Measurements from ENCODE around the gene NR6A1.

The NR6A1 gene

DNA sequence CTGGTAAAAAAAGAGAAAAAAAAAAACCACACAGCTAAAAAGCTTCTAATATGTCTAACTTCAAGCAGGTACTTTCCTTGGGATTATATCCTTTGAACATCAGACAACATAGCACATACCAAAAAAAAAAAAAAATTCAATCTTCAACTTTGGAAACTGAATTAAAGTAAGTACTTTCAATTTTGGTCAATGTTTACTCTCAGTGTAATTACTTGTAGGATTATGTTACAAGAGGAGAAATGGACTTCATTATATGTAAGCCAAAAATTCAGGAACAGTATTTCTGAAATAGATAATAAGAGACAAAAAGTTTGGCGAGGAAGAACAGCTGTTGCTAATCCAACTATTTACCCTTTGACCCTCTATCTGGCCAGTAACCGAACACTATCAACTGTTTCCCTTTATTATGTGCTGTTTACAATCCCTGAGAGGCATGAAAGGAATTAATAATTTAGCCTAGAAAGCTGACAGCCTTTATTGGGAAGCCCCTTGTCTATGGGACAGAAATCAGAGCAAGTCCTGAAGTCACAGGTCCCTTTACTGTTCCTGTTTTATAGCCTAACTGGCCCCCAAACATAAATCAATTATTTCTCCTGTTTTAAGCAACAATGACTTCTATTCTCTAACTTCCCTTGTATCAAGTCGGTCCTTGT, 46.6 kb downstream of the NR6A1 start:
- DNase-seq (ENCODE audit: low read depth) = no peak

GRCh38 chr9:124723352-124723751, 47.8 kb downstream of the NR6A1 start:
- DNase-seq (ENCODE audit: low read depth) = no peak

DNA sequence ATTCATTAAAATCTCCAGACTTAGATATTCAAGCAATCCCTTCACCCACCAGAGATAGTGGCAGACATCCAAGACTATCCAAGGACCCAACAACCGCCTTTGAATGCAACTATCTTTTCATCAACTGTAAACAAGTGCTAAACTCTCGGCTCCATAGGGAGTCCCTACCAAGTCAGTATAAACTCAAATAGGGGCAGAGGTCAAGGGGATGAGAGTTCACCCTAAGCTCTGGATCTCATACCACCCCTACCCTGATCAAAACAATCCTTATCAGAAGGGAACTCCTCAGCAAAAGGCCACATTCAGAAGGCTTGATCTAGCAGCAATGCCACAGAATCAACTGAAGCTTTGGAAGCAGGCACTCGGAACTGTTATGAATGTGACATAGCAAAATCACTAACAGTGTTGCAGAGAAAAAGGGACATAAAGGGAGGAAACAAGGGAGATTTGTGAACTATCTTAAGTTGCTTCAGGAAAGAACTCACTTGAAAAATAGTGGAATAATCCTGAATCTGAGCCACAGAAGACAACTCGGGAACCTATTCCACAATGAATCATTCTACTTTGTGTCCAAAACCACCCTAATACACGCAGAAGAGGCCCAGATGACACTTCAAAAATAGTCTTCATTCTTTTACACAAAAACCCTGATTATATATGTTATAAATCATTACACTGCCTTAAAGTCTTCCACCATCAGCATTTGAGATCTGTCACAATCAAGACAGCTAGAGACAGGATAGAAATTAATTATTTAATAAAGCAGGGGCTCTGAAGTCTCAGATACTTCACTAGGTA, 49.8 kb downstream of the NR6A1 start:
- peak; percentile 85 for DNase-seq (ENCODE audit: low read depth)

- no peak for DNase-seq (ENCODE audit: low read depth)
Observed at GRCh38 chr9:124720429-124721108, 50.5 kb downstream of the NR6A1 start.

GRCh38 chr9:124718928-124719327, 52.2 kb downstream of the NR6A1 start:
- DNase-seq (ENCODE audit: low read depth) = no peak

DNA sequence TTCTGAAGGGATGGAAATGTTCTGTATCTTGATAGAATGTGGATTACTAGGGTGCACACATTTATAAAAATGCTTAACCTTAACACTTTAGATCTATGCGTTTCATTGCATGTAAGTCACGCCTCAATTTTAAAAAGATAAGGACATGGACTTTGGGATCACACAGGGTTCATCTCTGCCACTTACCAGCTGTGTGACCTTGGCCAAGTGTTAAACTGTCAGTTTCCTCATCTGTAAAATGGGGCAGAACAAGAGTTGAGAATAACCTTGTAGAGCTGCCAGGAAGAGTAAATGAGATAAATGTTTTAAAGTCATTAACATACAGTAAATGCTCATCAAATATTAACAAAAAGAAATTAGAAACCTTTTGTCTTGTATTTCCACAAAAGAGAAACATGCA, 53.5 kb downstream of the NR6A1 start:
- no peak for DNase-seq (ENCODE audit: low read depth)

DNA sequence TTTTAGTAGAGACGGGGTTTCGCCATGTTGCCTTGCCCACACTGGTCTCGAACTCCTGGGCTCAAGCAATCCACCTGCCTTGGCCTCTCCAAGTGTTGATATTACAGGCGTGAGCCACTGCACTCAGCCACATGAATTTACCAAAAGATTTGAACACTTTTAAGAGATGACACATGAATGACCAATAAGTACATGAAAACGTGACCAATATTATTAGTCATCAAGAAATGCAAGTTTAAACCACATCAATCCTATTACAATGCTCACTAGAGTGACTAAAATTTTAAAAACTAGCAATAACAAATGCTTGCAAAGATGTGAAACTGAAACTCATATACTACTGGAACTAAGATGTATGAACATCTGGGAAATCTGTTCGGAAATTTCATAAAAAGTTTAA, 54.3 kb downstream of the NR6A1 start:
- DNase-seq (ENCODE audit: low read depth) = no peak

DNA sequence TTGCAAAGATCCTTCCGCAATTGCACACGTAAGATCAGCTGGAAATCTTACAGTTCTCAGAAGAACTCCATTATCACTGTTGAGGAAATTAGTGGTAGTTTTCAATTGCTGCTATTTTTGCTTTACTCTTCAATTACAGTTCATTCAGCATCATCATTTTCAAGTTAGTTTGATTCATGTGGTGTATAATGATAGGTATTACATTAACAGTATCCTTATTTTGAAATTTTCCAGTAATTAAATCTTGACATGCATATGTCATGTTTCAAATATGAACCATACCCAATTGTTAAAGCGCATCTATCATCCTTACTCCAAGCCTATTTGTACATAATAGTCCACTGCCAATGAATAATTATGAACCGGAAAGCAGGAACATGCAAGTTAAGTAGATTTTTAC, 60.3 kb downstream of the NR6A1 start:
- no peak for DNase-seq (ENCODE audit: low read depth)

- no peak for DNase-seq (ENCODE audit: low read depth)
Observed at GRCh38 chr9:124709292-124709690, 61.8 kb downstream of the NR6A1 start.

- DNase-seq (ENCODE audit: low read depth) = no peak
Observed at GRCh38 chr9:124708633-124709291, 62.3 kb downstream of the NR6A1 start.

GRCh38 chr9:124708074-124708473, 63.0 kb downstream of the NR6A1 start:
- DNase-seq (ENCODE audit: low read depth) = no peak

GRCh38 chr9:124707666-124708065, 63.4 kb downstream of the NR6A1 start:
- no peak for DNase-seq (ENCODE audit: low read depth)

GRCh38 chr9:124706685-124707084, 64.4 kb downstream of the NR6A1 start:
- no peak for DNase-seq (ENCODE audit: low read depth)

- no peak for DNase-seq (ENCODE audit: low read depth)
Observed at GRCh38 chr9:124699575-124699974, 71.5 kb downstream of the NR6A1 start.

DNA sequence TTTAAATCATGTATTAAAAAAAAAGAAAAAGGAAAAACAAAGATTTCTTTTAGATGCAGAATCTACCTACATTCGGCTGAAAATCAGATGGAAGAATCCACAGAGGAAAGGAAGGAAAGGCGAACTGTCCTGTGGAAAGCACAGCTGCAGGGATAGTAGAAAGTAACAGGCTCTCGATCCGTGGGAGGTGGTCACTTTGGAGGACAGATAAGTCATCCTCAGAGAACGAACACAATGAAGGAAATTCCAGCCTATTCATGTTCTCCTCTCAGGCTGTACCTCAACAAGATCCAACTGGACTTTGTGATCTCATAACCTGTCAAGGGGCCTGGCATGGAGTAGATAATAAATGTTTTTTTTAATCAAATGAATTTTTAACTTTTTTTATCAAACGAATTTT, 72.8 kb downstream of the NR6A1 start:
- peak; percentile 76 for DNase-seq (ENCODE audit: low read depth)

- peak; percentile 85 for DNase-seq (ENCODE audit: low read depth)
Observed at GRCh38 chr9:124697326-124698200, 73.5 kb downstream of the NR6A1 start.

DNA sequence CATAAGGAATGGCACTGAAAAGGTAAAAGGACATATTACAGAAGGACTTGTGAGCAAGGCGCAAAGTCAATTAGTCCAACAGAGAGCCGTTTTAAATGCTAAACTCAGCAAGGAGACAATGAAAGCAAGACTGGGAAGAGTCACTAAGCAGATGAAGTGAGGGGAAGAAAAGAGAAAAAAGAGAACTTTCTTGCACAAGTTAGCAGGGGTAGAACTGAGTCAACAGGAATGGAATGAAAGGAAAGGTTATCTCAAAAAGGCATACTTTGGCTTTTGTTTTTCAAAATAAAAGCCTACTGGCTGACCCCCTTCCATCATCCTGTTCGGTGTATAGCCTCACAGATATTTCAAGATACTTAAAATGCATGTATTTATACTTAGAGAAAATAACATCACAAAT, 75.0 kb downstream of the NR6A1 start:
- DNase-seq (ENCODE audit: low read depth) = peak; percentile 92

- DNase-seq (ENCODE audit: low read depth) = peak; percentile 61
Observed at GRCh38 chr9:124695280-124695890, 75.7 kb downstream of the NR6A1 start.

GRCh38 chr9:124694414-124695279, 76.5 kb downstream of the NR6A1 start:
- no peak for DNase-seq (ENCODE audit: low read depth)

GRCh38 chr9:124693403-124693802, 77.7 kb downstream of the NR6A1 start:
- DNase-seq (ENCODE audit: low read depth) = no peak
